Measurements from ENCODE around the gene COMMD4.
"Not testable (repeated sequence)": the region's sequence is repeated elsewhere in the genome, so short reads cannot be mapped to it uniquely, and the experiment has no call there.

Gene COMMD4

GRCh38 chr15:75335705-75336355 is at the start of gene COMMD4:
TSS of gene COMMD4 (plus strand) at chr15:75336063. CDS start at chr15:75336090, 27 bp downstream.
- peak; percentile 59 for DNase-seq

GRCh38 chr15:75293660-75294059 is 42.2 kb upstream of the COMMD4 start:
- not testable (repeated sequence) for DNase-seq

- DNase-seq: not testable (repeated sequence)
Observed at GRCh38 chr15:75298541-75299310, 37.1 kb upstream of the COMMD4 start.

- DNase-seq: peak; percentile 60
Observed at GRCh38 chr15:75299311-75299688, 36.6 kb upstream of the COMMD4 start.

GRCh38 chr15:75300026-75300425 is 35.8 kb upstream of the COMMD4 start:
- not testable (repeated sequence) for DNase-seq

GRCh38 chr15:75302318-75302717 is 33.5 kb upstream of the COMMD4 start:
- DNase-seq: no peak

DNA sequence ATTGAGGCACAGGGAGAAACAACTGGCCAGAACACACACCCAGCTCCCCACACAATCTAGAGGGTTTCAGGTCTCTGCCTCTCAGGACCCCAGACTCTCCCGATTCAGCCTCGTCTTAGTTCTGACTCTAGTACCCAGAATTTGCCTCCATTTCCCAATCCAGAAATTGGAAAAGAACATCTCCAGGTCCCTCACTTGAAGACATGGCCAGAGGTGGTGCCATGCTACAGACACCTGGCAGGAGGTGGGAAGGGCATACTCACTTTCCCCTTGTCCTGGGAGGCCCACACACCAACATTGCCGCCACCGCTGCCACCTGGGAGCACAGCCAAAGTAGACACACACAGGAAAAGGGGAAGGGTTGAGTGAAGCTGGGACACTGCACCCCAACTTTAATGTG is 33.1 kb upstream of the COMMD4 start:
- DNase-seq: not testable (repeated sequence)

- DNase-seq: no peak
Observed at GRCh38 chr15:75306188-75306587, 29.7 kb upstream of the COMMD4 start.

GRCh38 chr15:75307778-75308390 is 28.0 kb upstream of the COMMD4 start:
- DNase-seq: no peak

- DNase-seq: no peak
Observed at GRCh38 chr15:75309711-75310110, 26.2 kb upstream of the COMMD4 start.

GRCh38 chr15:75312548-75312947 is 23.3 kb upstream of the COMMD4 start:
- not testable (repeated sequence) for DNase-seq

DNA sequence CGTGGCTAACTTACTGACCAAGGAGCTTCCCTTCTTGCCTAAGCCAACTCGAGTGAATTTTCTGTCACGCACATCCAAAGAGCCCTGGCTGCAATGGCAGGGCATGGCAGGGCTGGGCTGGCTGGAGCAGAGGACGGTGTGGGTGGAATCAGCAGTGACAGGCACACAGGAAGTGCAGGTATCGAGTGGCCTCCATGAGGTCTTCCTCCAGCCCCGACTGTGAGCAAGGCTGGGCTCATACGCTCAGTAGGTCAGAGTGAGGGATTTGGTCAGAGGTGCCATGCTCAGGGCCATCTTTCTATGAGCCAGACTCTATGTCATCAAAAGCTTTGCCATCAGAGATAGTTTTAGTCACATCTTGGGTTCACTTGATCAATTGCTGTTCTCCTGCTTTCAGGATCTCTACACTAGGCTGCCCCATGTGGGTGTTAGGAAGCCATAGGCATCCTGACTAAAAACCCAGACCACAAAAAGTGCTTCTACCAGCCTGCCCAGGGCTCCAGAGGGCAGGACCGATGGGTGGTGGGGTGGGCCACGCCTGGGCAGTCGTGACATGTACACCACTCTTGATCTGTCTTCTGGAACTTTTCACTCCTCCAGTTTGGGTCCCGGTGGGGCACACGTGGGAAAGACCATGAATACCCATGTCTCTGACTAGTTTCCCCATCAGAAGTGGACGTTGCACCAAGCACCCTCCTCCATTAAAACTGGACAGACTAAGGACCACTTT is 22.6 kb upstream of the COMMD4 start:
- DNase-seq: no peak

DNA sequence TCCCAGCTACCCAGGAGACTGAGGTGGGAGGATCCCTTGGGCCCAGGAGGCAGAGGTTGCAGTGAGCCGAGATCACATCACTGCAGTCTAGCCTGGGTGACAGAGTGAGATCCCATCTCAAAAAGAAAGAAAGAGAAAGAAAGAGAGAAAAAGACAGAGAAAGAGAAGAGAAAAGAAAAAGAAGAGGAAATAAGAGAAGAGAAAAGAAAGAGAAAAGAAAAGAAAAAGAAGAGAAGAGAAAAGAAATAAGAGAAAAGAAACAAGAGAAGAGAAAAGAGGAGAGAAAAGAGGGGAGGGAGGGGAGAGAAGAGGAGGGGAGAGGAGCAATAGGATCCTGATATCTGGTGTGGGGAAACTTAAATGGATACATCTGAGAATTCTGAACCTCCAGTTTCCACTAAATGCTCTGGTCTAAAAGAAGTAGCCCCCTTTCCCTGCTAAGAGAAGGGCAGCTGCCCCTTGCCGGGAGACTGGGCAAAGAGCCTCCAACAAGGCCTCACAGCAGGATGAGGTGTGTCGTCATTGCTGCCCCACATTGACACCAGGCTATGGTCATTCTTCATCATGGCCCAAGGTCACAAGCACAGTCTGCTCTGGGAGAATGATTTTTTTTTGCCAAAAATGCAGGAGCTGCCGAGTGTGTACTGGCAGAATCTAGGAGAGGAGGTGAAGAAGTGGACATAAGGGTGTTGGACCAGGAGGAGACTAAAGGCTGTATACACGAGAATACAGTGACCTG is 21.1 kb upstream of the COMMD4 start:
- no peak for DNase-seq

- DNase-seq: not testable (repeated sequence)
Observed at GRCh38 chr15:75319231-75319897, 16.5 kb upstream of the COMMD4 start.

DNA sequence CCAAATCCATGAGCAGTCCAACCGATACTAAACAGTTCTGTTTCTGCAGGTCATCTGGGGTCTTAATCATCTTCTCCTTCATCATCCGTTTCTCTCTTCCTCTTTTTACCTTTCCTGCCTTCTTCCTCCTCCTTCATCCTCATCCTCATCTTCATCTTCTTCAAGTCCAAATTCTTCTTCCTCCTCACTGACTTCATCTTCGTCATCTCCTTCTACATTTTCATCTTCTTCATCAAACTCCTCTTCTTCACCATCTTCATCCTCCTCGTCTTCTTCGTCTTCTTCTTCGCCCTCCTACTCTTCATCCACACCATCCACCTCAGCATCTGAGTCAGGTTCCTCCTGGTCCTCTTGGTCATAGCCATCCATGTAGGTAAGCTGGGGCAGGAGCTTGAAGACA is 14.2 kb upstream of the COMMD4 start:
- no peak for DNase-seq

DNA sequence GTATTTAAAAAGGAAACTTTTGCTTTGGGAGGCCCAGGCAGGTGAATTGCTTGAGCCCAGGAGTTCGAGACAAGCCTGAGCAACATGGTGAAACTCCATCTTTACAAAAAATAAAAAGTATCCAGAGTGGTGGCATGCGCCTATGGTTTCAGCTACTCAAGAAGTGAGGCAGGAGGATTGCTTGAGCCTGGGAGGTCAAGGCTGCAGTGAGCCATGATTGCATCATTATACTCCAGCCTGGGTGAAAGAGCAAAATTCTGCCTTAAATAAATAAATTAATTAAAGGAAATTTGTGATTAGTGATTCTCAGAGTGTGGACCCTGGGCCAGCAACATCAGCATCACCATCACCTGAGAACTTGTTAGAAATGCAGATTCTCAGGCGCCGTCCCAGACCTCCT is 9.9 kb upstream of the COMMD4 start:
- DNase-seq: no peak

- DNase-seq: no peak
Observed at GRCh38 chr15:75327005-75327404, 8.9 kb upstream of the COMMD4 start.

DNA sequence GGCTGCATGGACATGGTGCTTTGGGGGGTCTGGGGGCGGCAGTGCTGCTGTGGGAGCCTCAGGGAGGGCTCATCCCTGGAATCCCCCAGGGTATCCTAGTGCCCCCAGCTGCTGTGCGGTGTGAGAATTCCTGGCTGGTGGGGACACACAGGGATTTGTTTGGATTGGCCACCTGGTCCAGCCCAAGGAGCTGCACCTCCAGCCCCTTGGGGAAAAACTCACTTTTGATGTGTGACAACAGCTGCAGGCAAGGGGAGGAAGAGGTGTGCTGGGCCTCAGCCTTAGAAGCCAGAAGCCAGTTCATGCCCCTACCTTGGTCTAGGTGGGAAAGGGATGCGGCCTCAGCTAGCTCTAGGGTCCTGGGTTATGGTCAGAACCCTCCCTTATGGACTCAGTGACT is 8.4 kb upstream of the COMMD4 start:
- no peak for DNase-seq

DNA sequence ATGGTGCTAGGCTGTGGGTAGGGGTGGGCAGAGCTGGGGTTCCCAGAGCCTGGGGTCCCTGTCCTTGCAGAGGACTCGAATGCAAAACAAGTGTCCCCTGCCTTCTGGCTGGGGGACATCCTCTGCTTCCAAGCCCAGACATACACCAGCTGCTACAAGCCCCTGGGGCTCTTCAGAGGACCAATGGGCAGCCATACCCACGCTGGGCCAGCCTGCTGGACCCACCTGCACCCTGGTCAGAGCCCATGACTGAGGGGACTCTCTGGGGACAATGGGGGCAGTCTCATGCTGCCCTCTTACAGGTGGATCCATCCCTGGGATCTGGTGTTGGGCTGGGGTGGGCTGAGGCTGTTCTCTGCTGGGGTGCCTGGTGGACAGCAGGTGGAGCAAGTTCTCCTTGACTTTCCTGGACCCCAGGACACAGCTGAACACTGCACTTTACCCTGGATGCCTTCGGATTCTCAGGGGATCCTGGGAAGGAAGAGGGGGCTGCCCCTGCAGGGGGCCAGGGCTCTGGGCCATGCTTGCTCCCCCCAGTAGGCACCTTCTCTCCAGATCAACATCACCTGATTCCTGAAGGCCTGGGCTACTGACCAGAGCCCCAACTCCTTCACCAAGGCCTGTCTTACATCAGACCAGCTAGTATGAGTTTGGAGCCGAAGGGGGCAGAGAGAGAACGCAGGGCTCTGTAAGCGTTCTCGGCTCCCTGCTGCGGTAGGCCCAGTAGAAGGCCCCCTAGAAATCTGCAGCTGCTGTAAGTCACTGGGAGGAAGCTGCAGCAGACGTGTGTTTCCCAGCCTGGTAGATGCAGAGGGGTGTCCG is 7.2 kb upstream of the COMMD4 start:
- no peak for DNase-seq

GRCh38 chr15:75329571-75329970 is 6.3 kb upstream of the COMMD4 start:
- no peak for DNase-seq

- DNase-seq: not testable (repeated sequence)
Observed at GRCh38 chr15:75332093-75332492, 3.8 kb upstream of the COMMD4 start.
